ENCODE data around the gene SLC16A12.

SLC16A12 gene

GRCh38 chr10:89421018-89421476, 114.3 kb downstream of the SLC16A12 start:
- Histone ChIP-seq H3K79me2 (ENCODE audit: insufficient read depth, low read length) (no peaks in the 10 kb centered on the region), H3K36me3 (ENCODE audit: insufficient read depth, low read length) (no peaks in the 10 kb centered on the region), H3F3A (ENCODE audit: insufficient read depth, low read length) (no peaks in the 10 kb centered on the region), H3K27ac (ENCODE audit: low read depth, low read length, poor library complexity, severe bottlenecking) (no peak overlapping the region), H3K9ac (ENCODE audit: low read length) (no peak overlapping the region), H3K4me3 (ENCODE audit: low read depth, low read length, poor library complexity, severe bottlenecking) (no peak overlapping the region), H3K4me1 (ENCODE audit: insufficient read depth, low read length, severe bottlenecking) (no peaks in the 10 kb centered on the region), H3K9me2 (ENCODE audit: low read depth, low read length) (no peaks in the 10 kb centered on the region), H2AFZ (ENCODE audit: low read length) (no peak overlapping the region), H3K9me3 (ENCODE audit: low read length) (no peaks in the 10 kb centered on the region), H3K27me3 (ENCODE audit: insufficient read depth, low read length) (no peaks in the 10 kb centered on the region), H4K20me1 (ENCODE audit: insufficient read depth, low read length) (no peaks in the 10 kb centered on the region), H3K4me2 (ENCODE audit: low read length) (no peak overlapping the region)
- TF ChIP-seq EZH2 (IDR thresholded peaks at IDR 0.05; ENCODE audit: borderline replicate concordance, low read length) (no peak), CTCF (IDR thresholded peaks at IDR 0.05; ENCODE audit: low read length) (no peak)

GRCh38 chr10:89419548-89419947, 115.8 kb downstream of the SLC16A12 start:
- H3K27ac ChIP-seq (ENCODE audit: low read depth, low read length, poor library complexity, severe bottlenecking), result no peak overlapping the region
- H3K4me2 ChIP-seq (ENCODE audit: low read length), result no peak overlapping the region
- H3K9me2 ChIP-seq (ENCODE audit: low read depth, low read length), result no peaks in the 10 kb centered on the region
- no peak overlapping the region for H2AFZ ChIP-seq (ENCODE audit: low read length)
- H3K9me3 ChIP-seq (ENCODE audit: low read length), result no peaks in the 10 kb centered on the region
- H3K4me1 ChIP-seq (ENCODE audit: insufficient read depth, low read length, severe bottlenecking), result no peaks in the 10 kb centered on the region
- no peaks in the 10 kb centered on the region for H3K27me3 ChIP-seq (ENCODE audit: insufficient read depth, low read length)
- H3K4me3 ChIP-seq (ENCODE audit: low read depth, low read length, poor library complexity, severe bottlenecking), result no peak overlapping the region
- no peaks in the 10 kb centered on the region for H3K36me3 ChIP-seq (ENCODE audit: insufficient read depth, low read length)
- no peaks in the 10 kb centered on the region for H3F3A ChIP-seq (ENCODE audit: insufficient read depth, low read length)
- no peak overlapping the region for H3K9ac ChIP-seq (ENCODE audit: low read length)
- H4K20me1 ChIP-seq (ENCODE audit: insufficient read depth, low read length), result no peaks in the 10 kb centered on the region
- TF ChIP-seq CTCF (IDR thresholded peaks at IDR 0.05; ENCODE audit: low read length) (peak; percentile 13; the same call in 1 of the 2 replicates), EZH2 (IDR thresholded peaks at IDR 0.05; ENCODE audit: borderline replicate concordance, low read length) (no peak)
- no peaks in the 10 kb centered on the region for H3K79me2 ChIP-seq (ENCODE audit: insufficient read depth, low read length)

GRCh38 chr10:89416465-89416864, 118.9 kb downstream of the SLC16A12 start:
- Histone ChIP-seq H3K9ac (ENCODE audit: low read length) (no peak overlapping the region), H3K9me2 (ENCODE audit: low read depth, low read length) (no peaks in the 10 kb centered on the region), H3K79me2 (ENCODE audit: insufficient read depth, low read length) (no peaks in the 10 kb centered on the region), H3K27me3 (ENCODE audit: insufficient read depth, low read length) (no peaks in the 10 kb centered on the region), H3K4me3 (ENCODE audit: low read depth, low read length, poor library complexity, severe bottlenecking) (no peak overlapping the region), H3K36me3 (ENCODE audit: insufficient read depth, low read length) (no peaks in the 10 kb centered on the region), H3K27ac (ENCODE audit: low read depth, low read length, poor library complexity, severe bottlenecking) (no peak overlapping the region), H4K20me1 (ENCODE audit: insufficient read depth, low read length) (no peaks in the 10 kb centered on the region), H3K4me1 (ENCODE audit: insufficient read depth, low read length, severe bottlenecking) (peaks cover 5% of the 10 kb centered on the region), H3K9me3 (ENCODE audit: low read length) (no peaks in the 10 kb centered on the region), H2AFZ (ENCODE audit: low read length) (no peak overlapping the region), H3K4me2 (ENCODE audit: low read length) (no peak overlapping the region), H3F3A (ENCODE audit: insufficient read depth, low read length) (no peaks in the 10 kb centered on the region)
- TF ChIP-seq EZH2 (IDR thresholded peaks at IDR 0.05; ENCODE audit: borderline replicate concordance, low read length) (no peak), CTCF (IDR thresholded peaks at IDR 0.05; ENCODE audit: low read length) (no peak)

All from OCI-LY1 (cell line).